Tongue (tissue), 2 donors: Measurements from ENCODE around the gene ABRAXAS1. TPM values are rescaled to one million over a fixed set of nuclear protein-coding genes. Genes with fewer than 3 reads are reported as not detected.

Experiments
- DNase-seq: peaks from one replicate; pipeline ENCODE4 v3.0.0-alpha.2; 2015
- total RNA-seq: library from RNA; depleted of rRNA; stranded (reverse); fragments of >200 nt; gene quantifications from one replicate; pipeline ENCODE4 v1.2.3, GENCODE V29; 2014

The ABRAXAS1 gene
- total RNA-seq, 1 donor from 2014 or later: 17.8 TPM

DNA sequence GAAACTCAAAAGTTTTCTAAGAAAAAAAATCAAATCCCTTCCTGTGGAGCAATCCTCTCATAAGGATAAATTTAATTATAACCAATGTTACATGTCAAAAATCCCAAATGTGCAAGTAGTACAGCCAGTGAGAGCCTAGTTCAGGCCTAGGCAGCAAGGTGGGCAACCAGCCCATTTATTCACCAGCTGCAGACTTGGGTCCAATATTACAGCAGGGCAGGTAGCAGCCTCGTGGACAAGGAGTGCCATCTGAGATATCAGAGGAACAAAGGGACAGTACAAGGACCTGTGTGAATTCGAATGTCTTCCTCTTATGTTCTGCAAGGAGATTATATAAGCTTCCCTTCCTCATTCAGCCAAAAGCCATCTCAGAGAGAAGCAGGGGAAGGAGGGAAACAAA, 35.9 kb downstream of the ABRAXAS1 start:
- DNase-seq: no peak

DNA sequence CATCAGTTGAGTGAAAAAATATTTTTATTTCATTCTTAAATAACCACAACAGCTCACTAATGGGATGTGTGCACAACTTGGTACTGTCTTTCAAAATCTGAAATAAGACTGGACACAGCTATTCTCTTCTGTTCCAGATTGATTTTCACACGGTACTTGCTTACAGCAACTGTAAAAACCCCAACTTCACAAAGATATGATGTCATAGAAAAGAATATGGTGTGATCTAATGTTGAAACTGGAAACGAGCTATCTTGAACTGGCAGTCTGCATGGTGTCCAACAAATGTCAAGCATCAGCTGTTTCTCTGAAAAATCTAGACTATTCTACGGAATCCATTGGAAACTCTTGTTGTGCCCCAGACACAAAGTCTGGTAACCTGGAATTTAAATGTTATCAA, 44.0 kb downstream of the ABRAXAS1 start:
- no peak for DNase-seq

- no peak for DNase-seq
These were observed 44.6 kb downstream of the ABRAXAS1 start for GRCh38 chr4:83440148-83440814.

- no peak for DNase-seq
These were observed 46.2 kb downstream of the ABRAXAS1 start for GRCh38 chr4:83438719-83439118.

DNA sequence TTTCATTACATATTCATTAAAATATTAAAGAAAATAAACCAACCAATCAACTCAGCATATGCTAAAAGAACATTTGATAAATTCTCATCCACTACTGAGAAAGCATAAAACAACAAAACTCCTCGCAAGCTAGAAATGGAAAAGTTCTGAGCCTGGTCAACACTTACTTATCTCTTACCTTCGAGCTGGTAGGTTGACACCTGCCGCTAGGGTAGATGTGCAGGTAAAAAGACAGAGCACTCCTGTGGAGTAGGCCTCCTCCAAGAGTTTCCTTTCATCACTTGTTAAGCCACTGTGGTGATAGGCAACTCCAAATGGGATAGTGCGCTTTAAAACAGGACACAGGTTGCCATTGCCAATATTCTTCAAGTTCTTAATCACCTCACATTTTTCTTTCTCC, 48.2 kb downstream of the ABRAXAS1 start:
- no peak for DNase-seq

GRCh38 chr4:83431200-83431599, 53.7 kb downstream of the ABRAXAS1 start:
- no peak for DNase-seq

- DNase-seq: no peak
These were observed 66.7 kb downstream of the ABRAXAS1 start for GRCh38 chr4:83418211-83418610.

- no peak for DNase-seq
These were observed 67.3 kb downstream of the ABRAXAS1 start for GRCh38 chr4:83417566-83417965.

DNA sequence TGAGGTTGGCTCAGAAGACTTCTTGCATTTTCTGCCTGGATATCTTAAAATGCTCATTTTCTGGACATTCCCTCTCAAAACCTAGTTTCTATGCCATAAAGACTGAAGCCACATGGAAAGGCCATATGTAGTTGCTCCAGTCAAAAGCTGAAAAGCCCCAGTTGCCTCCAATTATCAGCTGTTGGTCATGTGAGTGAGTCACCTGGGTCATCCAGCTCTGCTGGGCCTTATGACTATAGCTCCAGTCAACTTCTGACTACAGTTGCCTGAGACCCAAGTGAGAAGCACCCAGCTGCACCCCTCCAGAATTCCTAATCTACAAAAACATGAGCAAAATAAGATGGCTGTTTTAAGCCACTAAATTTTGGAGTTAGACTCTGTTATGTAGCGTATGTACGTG, 71.2 kb downstream of the ABRAXAS1 start:
- DNase-seq: no peak

Other genes starting within 250 kb of the ABRAXAS1 start
- 16.7 TPM for gene COQ2, start 200.3 kb downstream of the ABRAXAS1 start, total RNA-seq
- gene HPSE, start 150.3 kb downstream of the ABRAXAS1 start, total RNA-seq: 1.0 TPM
- 23.2 TPM for gene HELQ, start 29.3 kb downstream of the ABRAXAS1 start, total RNA-seq
- gene MRPS18C, start 29.0 kb downstream of the ABRAXAS1 start, total RNA-seq: 24.7 TPM
- gene GPAT3, start 51.0 kb upstream of the ABRAXAS1 start, total RNA-seq: 27.8 TPM